ENCODE measurements around the gene TBCK. TPM values are rescaled to one million over a fixed set of nuclear protein-coding genes. Genes with fewer than 3 reads are reported as not detected.

Gene TBCK
- total RNA-seq, 1 donor from 2014 or later = 26.1 TPM

DNA sequence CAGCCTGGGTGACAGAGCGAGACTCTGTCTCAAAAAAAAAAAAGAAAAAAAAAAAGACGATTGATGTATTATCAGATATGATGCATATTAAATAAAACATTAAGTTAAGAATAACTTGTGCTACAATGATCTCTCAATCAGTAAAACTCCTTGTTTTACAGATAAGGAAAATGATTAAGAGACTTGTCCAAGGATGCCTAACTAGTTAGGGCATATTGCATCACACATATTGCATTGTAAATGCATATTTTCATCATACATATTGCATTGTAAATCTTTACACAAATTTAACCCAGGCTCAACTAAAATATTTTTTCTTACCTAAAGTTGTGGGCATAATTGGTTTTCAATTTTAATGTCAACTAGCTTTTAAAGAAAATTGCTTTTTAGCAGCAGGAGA is 26.3 kb downstream of the TBCK start:
- intact Hi-C loops (cut with micrococcal nuclease) = no loop called here

DNA sequence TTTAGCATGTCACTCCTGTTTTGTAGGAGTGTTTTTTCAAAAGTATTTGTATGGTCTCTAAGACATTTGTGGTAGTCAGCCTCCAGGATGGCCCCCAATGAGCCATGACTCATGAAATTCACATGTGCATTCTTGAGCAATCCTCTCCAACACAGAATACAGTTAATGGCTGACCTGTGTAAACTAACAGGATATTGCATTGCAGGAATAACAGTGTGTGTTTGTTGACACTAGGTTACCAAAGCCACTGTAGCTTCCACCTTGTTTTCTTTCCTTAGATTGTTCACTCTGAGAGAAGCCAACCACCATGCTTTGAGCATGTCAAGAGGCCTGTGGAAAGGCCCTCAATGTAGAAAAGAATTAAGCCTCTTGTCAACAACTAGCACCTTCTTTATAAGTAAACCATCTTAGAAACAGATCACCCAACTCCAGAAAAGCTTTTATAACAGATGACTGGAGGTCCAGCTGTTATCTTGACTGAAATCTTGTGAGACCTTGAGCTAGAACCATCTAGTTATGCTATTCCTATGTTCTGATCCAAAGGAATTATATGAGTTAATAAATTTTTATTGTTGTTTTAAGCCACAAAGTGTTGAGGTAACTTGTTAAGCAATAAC is 28.5 kb downstream of the TBCK start:
- intact Hi-C loops (cut with micrococcal nuclease) = no loop called here

DNA sequence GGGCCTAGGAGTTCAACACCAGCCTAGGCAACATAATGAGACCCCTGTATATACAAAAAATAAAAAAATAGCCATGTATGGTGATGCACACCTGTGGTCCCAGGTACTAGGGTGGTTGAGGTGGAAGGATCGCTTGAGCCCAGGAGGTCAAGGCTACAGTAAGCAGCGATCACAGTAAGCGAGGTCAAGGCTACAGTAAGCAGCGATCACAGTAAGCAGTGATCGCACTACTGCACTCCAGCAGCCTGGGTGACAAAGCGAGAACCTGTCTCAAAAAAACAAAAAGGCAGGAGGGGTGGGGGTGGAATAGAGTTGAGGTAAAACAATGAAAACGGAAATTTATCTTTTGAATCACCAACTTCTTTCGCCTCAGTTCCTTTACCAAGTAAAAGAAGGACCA is 29.4 kb downstream of the TBCK start:
- intact Hi-C loops (cut with micrococcal nuclease) = no loop called here

DNA sequence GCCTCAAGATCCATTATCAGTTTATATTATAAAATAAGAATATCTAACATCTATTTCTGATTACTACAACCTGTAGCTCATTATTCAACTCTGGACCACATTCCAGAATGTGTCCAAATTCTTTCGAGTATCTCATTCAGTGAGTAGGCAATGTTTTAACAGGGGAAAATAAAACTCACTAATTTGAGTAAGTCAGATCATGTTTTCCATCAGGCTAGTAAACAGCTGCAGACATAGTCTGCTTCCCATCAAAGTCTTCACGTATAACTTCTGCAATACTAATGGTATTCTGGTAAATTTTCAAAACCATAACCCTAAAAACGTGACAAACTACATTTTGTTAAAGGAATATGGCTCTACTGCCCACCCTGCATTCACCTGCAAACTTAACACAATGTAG is 31.8 kb downstream of the TBCK start:
- intact Hi-C loops (cut with micrococcal nuclease) = no loop called here

DNA sequence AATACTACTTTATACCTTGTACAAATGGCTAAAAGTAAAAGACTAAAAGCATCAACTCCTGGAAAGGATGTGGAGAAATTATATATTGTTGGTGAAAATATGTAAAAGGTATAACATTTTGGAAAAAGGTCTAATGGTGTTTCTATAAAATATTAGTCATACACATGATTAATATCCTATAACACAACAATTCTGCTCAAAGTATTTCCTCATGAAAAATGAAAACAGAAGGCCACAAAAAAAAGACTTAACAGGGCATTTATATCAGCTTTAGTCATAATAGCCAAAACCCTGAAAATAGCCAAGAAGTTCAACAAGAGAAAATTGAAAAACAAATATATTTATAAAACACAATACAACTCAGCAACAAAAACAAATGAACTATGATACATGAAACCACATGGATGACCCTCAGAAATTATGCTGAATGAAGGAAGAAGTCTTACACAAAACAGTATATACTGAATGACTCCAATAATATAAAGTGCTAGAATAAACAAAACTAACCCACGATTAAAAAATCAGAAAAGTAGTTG is 38.8 kb downstream of the TBCK start:
- intact Hi-C loops (cut with micrococcal nuclease) = no loop called here

DNA sequence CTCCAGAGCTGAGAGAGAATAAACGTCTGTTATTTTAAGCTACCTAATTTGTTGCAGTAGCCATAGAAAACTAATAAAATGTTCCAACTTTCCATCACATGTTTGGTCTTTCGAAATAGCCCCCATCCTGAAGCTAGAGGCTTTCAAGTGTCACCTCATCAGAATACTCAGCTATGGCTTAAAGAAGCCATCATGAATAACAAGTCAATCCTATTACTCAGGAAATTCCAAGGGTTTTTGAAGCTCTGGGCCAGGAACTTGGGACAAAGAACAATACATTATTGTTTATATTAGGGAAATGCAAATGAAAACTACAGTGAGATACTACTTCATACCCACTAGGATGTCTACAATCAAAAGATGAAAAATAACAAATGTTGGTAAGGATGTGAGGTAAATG is 42.2 kb downstream of the TBCK start:
- intact Hi-C loops (cut with micrococcal nuclease) = no loop called here

DNA sequence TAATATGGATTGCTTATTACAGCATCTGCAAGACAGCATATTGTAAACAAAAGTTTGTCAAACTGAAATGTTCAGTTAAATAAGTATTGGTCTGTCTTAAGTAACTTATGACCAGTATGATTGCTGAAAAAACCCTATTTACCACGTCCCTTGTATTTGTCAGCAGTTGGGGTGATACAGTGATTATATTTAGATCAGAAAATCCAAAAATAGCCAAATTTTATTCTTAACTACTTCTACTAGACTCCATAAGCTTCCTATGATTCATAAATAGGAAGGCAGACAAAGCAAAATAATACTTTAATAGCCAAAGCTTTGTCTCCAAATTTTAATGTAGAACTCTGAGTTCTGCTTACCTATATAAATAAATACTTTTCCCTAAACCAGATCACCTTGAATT is 45.3 kb downstream of the TBCK start:
- intact Hi-C loops (cut with micrococcal nuclease) = no loop called here

DNA sequence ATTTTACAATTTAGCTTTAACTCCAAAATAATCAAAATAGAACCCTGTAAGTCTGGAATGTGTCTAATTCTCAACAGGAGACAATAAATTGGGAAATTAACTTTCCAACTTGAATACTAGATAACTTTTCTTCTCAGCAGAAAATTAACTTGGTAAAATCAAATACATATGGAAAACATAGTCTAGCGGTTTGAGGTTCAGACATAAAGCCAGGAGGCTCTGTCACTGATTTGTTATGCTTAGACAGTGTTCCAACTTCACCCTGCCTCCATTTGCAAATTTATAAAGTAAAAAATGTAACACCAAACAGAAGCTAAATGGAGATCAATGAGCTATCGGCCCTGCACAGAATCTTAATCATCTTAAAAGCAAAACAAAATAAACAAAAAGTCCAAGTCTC is 46.3 kb downstream of the TBCK start:
- intact Hi-C loops (cut with micrococcal nuclease) = no loop called here

DNA sequence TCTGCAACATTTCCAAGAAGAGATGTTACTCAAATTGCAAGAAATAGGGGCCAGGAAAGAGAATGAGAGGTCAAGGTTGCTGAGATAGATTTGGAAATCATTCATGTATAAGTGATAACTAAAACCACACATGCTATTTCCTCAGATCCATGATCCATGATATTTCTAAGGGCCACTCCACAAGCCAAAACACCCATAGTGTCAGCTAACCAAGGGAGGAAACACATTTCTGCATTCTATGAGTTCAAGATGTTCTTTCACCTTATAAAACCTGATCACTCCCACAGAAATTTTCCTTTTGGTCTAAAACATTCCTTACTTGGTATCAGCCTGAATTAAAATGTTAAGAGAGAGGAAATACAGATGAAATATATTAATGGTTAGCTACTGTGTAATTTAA is 47.2 kb downstream of the TBCK start:
- intact Hi-C loops (cut with micrococcal nuclease) = no loop called here

DNA sequence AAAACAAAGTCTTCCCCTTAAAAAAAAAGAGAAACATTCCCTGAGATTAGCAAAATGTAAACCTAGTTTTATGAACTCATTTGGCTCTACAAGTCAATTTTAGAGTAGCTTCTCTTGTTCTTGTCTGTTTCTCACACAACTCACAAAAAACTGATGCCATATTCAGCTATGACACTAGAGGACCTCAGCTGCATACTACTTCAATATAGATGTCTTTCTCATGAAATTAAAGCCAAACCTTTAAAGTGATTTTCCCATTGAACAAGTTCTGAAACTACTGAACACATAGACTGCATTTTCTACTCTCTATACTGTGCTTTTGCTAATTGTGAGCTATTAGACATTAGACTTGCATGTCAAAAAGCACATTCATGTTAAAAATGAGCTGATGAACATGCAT is 49.8 kb downstream of the TBCK start:
- intact Hi-C loops (cut with micrococcal nuclease) = loop anchor here (1.0 to 2.0 kb wide), 2 partner anchors 236 to 633 kb away; no protein-coding TSS in a partner anchor

DNA sequence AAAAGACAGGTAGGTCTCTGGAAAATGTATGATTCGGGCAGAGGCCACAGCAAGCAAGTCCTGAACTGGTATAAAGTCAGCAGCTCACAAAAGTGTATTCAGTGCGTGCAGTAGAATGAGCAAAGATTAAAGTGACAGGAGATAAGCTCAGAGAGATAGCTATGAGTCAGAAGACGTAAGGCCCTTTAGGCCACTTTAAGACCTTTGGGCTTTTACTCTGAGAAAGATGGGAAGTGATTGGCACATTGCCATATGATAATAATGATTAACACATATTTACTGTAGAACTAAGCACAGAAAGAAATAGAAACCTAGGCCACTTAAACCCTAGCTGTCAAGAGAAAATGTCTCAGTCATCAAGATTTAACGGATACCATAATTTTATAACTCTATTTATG is 51.7 kb downstream of the TBCK start:
- intact Hi-C loops (cut with micrococcal nuclease) = no loop called here

DNA sequence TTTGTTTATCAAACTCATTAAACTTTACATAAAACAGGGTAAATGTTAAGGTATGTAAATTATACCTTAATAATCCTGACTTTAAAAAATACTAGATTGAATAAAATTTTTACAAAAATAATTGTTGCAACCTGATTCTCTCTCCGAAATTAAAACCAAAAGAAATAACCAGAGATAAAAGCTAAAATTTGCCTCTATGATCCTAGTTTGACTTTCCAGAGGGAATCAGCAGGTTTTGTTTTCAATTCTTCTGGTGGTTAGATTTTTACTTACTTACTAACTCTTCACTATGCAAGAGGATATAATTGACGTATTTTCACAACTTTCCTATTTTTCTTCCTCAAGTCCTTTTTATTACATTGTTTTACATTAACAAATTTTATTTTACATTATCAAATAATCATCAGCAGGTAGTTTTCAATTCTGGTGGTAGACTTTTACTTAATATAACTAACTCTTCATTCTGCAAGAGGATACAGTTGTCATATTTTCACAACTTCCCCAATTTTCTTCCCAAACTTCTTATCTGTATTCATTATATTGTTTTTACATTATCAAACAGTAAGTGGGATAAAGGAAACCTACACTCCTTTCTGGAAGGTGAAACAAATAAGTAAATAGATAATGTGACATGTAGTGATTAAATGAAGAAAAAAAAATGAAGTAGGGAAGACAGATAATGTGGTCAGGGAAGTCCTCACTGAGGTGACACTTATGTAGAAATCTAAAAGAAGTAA is 52.2 kb downstream of the TBCK start:
- intact Hi-C loops (cut with micrococcal nuclease) = no loop called here

DNA sequence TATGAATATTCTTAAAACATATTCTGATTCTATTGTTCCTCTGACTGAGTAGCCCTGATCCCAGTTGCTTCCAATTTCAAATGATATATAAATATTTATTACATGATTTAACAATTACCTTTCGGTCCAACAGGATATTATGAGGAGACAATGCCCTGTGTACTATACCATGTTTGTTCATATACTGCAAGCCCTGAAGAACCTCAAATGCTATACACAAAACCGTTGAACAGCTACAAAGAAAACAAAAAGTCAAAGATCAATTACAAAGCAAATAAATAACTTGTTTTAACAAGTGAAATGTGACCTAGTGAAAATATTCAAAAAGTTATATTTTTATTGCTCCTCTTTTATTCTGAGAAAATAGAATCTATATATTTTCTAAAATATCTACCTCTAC is 54.0 kb downstream of the TBCK start:
- intact Hi-C loops (cut with micrococcal nuclease) = no loop called here

DNA sequence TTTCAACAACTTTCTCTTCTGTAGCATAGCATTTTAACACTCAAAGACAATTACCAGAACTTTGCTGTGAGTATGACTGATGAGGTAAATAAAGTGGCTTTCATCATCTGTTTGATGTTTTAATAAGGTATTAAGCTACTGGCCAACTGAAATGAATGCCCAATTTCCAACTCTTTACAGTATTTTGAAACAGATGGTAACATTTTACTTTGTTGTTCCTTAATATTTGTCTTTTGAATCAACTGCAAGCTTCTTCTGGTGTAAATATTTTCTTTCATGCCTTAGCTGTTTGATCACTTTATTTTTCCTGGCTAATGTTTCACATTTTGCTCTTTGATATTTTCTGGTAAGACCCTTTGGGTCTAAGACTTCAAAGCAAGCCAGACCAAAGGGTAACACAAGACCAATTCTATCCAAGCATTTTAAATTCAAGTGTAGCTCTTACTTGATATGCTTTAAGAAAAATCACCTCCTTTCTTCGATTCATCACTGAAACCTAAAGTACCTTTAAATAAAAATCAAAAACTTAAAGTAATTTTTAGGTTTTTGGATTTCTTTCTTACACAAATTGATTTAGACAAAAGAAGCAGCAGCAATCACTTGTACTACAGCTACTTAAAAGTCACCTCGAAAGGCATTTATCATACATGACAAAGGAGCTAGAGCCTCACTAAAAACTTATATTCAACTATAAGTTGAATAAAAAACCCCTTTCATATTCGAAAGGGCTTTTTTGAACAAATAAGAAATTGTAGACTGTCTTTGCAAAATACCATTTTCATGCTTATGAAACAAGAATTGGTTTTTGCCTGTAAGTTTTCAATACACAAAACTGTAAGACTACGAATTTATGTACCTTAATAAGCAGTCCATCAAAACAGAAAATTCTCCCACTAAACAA is 57.6 kb downstream of the TBCK start:
- intact Hi-C loops (cut with micrococcal nuclease) = no loop called here

DNA sequence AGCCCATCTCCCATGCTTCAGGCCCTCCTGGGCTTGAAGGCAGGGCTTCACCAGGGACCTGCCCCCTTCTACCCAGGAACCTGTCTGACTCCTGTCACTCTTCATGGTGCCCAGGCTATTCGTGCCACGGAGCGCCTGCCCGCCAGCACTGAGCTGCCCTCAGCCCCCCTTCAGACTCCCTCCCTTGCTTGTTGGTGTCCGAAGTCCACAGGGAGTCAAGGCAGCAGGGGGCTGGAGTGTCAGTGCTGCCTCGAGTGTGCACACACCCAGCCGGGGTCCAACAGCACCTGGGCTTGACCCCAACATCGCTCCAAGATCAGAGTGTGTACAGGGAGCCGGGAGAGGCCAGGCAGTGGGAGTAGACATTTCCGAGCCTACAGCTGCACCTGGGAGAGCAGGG is 59.8 kb downstream of the TBCK start:
- intact Hi-C loops (cut with micrococcal nuclease) = no loop called here

DNA sequence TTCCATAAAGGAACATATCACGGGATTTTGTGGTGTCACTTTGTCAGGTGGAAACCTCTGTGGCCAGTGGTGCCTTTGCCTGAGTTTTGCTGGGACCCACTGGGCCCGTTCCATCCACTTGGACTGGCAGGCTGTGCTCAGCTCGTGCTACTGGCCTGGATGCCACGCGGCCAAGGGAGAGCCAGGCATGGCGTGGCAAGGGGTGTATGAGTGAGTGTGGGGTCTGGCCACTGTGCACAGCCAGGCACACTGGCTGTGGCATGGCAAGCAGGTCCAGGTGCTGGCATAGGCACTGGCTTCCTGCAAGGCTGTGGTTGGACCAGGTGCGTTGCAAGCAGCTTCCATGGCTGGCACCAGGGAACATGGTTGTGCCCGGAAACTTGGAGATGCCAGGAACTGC is 60.8 kb downstream of the TBCK start:
- intact Hi-C loops (cut with micrococcal nuclease) = no loop called here

DNA sequence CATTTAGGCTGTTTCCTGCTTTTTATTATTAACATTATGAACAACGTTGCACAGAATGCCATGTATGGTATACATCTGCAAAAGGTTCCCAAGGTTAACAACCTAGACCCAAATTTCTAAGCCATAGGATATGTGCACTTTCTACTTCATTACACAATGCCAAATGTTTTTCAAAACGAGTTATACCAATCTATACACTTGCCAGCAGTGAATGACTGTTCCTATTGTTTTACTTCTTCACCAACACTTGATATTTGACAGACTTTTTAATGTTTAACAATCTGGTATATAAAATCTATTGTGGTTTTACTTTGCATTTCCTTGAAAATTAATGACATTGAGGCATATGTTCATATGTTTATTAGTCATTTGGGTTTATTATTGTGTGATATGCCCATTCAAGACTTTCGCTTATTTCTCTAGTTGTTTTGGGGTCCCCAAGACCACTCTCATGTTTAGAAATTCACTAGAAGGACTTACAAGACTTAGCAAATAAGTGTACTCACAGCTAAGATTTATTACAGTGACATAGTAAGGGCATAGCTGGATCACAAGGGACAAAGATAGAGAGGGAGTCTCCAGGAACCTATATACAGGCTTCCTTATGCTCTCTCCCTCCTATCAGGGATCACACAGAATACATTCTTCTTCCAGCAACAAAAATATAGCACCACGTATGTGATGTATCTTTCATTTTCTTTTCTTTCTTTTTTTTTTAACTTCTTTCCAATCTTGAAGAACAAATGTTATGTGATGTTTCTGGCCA is 62.5 kb downstream of the TBCK start:
- intact Hi-C loops (cut with micrococcal nuclease) = no loop called here

DNA sequence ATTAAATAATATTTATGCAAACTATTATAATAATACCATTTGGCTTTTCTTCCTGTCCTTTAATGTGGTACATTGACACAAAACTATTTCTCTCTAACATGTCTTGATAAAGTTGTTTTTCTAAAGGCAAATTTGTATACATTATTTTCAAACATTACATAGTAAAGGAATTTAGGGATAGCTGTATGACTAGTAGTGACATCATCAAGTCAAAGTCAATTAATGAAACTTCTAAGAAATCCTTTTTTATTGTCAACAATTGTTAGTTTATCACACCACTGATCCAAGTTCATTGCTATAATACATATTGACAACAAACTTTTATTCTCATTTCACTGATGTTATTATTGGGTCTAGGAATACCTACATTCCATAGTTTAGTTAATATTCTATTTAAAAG is 68.4 kb downstream of the TBCK start:
- intact Hi-C loops (cut with micrococcal nuclease) = no loop called here

DNA sequence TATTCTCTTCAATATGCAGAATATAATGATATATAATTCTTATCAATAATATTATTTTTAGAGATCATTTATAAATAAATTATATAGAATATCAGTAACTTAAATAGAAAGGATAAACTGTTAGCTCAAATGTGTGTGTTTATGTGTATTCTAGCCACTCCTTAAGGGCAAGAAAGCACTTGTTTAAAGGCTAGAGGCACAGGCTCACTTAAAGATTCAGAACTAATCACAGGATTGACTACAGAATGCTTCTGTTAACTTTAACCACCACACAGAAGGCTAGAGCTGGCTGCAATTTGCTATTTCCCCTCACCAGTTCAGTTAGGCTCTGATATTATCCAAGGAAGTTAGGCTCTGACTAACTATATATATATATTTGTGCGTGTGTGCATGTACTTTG is 69.6 kb downstream of the TBCK start:
- intact Hi-C loops (cut with micrococcal nuclease) = no loop called here

DNA sequence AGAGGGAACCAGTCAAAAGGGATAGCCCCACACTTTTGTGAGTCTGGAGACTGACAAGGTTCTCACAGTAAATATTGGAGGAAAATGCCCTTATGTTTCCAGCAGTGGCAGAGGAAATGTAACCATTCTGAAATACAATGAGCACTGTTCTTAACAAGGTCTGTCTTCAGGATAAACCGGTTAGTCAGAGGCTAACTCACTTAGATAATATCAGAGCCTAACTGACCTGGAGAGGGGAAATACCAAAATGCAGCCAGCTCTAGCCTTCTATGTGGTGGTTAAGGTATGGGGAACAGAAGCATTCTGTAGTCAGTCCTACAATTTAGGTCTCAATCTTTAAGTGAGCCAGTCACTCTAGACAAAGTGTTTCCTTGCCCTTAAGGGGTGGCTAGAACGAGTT is 70.8 kb downstream of the TBCK start:
- intact Hi-C loops (cut with micrococcal nuclease) = no loop called here

DNA sequence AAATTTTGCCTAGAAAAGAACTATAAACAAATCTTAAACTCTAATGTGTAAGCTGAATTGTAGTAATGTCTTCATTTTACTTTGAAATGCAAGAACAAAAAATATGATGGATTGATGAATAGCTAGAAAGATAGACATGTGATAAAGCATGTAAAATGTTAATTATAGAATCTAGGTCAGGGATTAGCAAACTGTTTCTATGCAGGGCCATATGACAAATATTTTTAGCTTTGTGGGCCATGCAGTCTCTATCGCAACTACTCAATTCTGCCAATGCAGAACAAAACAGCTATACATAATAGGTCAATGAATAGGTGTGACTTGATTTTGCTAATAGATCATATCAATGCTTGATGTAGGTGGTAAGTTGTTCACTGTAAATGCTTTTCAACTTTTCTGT is 75.3 kb downstream of the TBCK start:
- intact Hi-C loops (cut with micrococcal nuclease) = no loop called here

All from T-helper 1 cell treated with Interleukin-12 subunit alpha and Interleukin-12 subunit beta and Interleukin-4 antibody, amounts not matched to agents 30 ng/mL and 1 ng/mL, for 36 hours (primary cell).